Endothelial cell of umbilical vein (primary cell): ENCODE results near the gene TFDP1.

Experiments used
- EZH2 ChIP-seq: IDR thresholded peaks from 2 replicates; pipeline ENCODE4 v1.6.1; 2012; ENCODE audit warnings: borderline replicate concordance, low read depth, mild to moderate bottlenecking, moderate library complexity, low read length, inconsistent platforms; ENCODE audit not compliant: severe bottlenecking
- POLR2A ChIP-seq: IDR thresholded peaks from 2 replicates; pipeline ENCODE4 v1.6.1; 2012; ENCODE audit warnings: low read depth, mild to moderate bottlenecking, control low read depth, low read length
- POLR2AphosphoS5 ChIP-seq: IDR thresholded peaks from 2 replicates; pipeline ENCODE4 v1.6.1; 2012; ENCODE audit warnings: low read depth, mild to moderate bottlenecking, control low read depth, low read length, moderate library complexity; ENCODE audit not compliant: insufficient read depth
- TF ChIP-seq, protein P1 (sequence below), 2 donors: IDR thresholded peaks; 1 replicate in 1 of 2; 2 replicates in 1 of 2; pipeline ENCODE4 v1.5.1; 2011; ENCODE audit warnings: low read length in 2 of 2, mild to moderate bottlenecking in 2 of 2, moderate library complexity in 2 of 2, control low read depth in 1 of 2, inconsistent platforms in 1 of 2, low read depth in 1 of 2; ENCODE audit not compliant: insufficient read depth in 1 of 2; ENCODE audit errors: extremely low read depth in 1 of 2

- TF ChIP-seq POLR2A (no peak), POLR2AphosphoS5 (no peak), EZH2 (no peak)
- TF ChIP-seq, protein P1, sequence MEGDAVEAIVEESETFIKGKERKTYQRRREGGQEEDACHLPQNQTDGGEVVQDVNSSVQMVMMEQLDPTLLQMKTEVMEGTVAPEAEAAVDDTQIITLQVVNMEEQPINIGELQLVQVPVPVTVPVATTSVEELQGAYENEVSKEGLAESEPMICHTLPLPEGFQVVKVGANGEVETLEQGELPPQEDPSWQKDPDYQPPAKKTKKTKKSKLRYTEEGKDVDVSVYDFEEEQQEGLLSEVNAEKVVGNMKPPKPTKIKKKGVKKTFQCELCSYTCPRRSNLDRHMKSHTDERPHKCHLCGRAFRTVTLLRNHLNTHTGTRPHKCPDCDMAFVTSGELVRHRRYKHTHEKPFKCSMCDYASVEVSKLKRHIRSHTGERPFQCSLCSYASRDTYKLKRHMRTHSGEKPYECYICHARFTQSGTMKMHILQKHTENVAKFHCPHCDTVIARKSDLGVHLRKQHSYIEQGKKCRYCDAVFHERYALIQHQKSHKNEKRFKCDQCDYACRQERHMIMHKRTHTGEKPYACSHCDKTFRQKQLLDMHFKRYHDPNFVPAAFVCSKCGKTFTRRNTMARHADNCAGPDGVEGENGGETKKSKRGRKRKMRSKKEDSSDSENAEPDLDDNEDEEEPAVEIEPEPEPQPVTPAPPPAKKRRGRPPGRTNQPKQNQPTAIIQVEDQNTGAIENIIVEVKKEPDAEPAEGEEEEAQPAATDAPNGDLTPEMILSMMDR (IDR thresholded peaks at IDR 0.05; ENCODE audit: extremely low read depth in 1 of 2, insufficient read depth in 1 of 2, low read depth in 1 of 2, low read length in 2 of 2) = no peak
Observed at GRCh38 chr13:113665597-113666328, 81.2 kb downstream of the TFDP1 start.
